SW 1271 (cell line): Measurements from ENCODE around the gene CYB561.
A peak's percentile ranks its signal among the peaks of the same experiment; 100 is the strongest.

Experiments used
- DNase-seq, 2 experiments: peaks; one replicate each; lab custom pipeline; 2025; lab: John Stamatoyannopoulos, UW

Gene CYB561

GRCh38 chr17:63407741-63408330 lies 38.3 kb downstream of the CYB561 start:
- DNase-seq, result no peak

- peak; percentile 58 to 78 for DNase-seq
Measured at GRCh38 chr17:63406689-63407330, 39.3 kb downstream of the CYB561 start.

GRCh38 chr17:63405741-63406261 lies 40.3 kb downstream of the CYB561 start:
- DNase-seq, result peak in 1 of 2 experiments; percentile 71

GRCh38 chr17:63405020-63405419 lies 41.1 kb downstream of the CYB561 start:
- no peak for DNase-seq

- no peak for DNase-seq
Measured at GRCh38 chr17:63402431-63403212, 43.5 kb downstream of the CYB561 start.

- no peak for DNase-seq
Measured at GRCh38 chr17:63399856-63400255, 46.2 kb downstream of the CYB561 start.

GRCh38 chr17:63399316-63399715 lies 46.8 kb downstream of the CYB561 start:
- no peak for DNase-seq

GRCh38 chr17:63398680-63399079 lies 47.4 kb downstream of the CYB561 start:
- no peak for DNase-seq

GRCh38 chr17:63395075-63395805 lies 50.9 kb downstream of the CYB561 start:
- DNase-seq, result no peak

- no peak for DNase-seq
Measured at GRCh38 chr17:63390090-63390489, 56.0 kb downstream of the CYB561 start.

GRCh38 chr17:63387656-63388340 lies 58.3 kb downstream of the CYB561 start:
- no peak for DNase-seq

GRCh38 chr17:63382826-63383225 lies 63.3 kb downstream of the CYB561 start:
- no peak for DNase-seq
